ENCODE results near the gene TLE3.

DNA sequence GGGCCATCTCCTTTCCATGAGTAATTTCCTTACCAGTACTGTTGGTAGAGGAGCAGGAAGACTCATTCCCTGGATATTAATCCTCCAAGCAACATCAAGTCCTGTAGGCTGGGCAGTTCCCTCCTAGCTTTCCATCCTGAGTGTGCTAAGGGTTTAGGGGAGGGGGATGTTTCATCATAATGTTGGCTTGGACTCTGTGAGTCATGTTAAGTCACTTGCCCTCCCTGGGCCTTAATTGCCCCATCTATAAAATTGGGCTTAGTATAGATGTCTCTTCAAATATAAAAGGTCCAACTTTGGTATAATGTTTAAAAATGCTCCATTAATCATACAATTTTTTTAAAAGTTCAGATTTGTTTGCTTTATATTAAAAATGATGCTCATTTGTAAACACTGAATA, 52.7 kb downstream of the TLE3 start:
- no peak for TF ChIP-seq MAFK (IDR thresholded peaks at IDR 0.05; ENCODE audit: low read depth, low read length)
- TF ChIP-seq, protein P1, sequence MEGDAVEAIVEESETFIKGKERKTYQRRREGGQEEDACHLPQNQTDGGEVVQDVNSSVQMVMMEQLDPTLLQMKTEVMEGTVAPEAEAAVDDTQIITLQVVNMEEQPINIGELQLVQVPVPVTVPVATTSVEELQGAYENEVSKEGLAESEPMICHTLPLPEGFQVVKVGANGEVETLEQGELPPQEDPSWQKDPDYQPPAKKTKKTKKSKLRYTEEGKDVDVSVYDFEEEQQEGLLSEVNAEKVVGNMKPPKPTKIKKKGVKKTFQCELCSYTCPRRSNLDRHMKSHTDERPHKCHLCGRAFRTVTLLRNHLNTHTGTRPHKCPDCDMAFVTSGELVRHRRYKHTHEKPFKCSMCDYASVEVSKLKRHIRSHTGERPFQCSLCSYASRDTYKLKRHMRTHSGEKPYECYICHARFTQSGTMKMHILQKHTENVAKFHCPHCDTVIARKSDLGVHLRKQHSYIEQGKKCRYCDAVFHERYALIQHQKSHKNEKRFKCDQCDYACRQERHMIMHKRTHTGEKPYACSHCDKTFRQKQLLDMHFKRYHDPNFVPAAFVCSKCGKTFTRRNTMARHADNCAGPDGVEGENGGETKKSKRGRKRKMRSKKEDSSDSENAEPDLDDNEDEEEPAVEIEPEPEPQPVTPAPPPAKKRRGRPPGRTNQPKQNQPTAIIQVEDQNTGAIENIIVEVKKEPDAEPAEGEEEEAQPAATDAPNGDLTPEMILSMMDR (conservative IDR thresholded peaks at IDR 0.05; ENCODE audit: low read depth, low read length) = no peak
